Measurements from ENCODE around the gene SESN1. TPM values are rescaled to one million over a fixed set of nuclear protein-coding genes. Genes with fewer than 3 reads are reported as not detected.
A peak's percentile ranks its signal among the peaks of the same experiment; 100 is the strongest.

SESN1 gene
- total RNA-seq, 1 experiment from 2014 or later = 17.5 TPM

- H3K9me3 ChIP-seq (ENCODE audit: control insufficient read depth, low read depth, low read length) = no peaks in the 10 kb centered on the region
- H2BK5ac ChIP-seq (ENCODE audit: insufficient read length, low read length) = no peak overlapping the region
- H2BK20ac ChIP-seq (ENCODE audit: low read depth, low read length, poor library complexity, severe bottlenecking) = no peak overlapping the region
- no peaks in the 10 kb centered on the region for H3K36me3 Mint-ChIP-seq (ENCODE audit: insufficient read depth in 1 of 3, low read depth in 3 of 3)
- no peaks in the 10 kb centered on the region for H3K27me3 Mint-ChIP-seq (ENCODE audit: low read depth)
- H4K5ac ChIP-seq (ENCODE audit: insufficient read length, low read depth, low read length) = no peak overlapping the region
- H3K4me3 Mint-ChIP-seq = peak overlapping the region; percentile 82 to 89
- DNase-seq = no peak
- no CpG with 5 or more reads among the region's 19 CpGs for WGBS (ENCODE audit: extremely low coverage, insufficient read length, low lambda C conversion rate)
- no peak overlapping the region for H2BK120ac ChIP-seq (ENCODE audit: low read depth, low read length, poor library complexity, severe bottlenecking)
- H2BK12ac ChIP-seq (ENCODE audit: insufficient read length, low read depth, low read length) = no peak overlapping the region
- H3K4me1 ChIP-seq (ENCODE audit: insufficient read depth, low read length) = no peaks in the 10 kb centered on the region
- no peak overlapping the region for H2BK15ac ChIP-seq (ENCODE audit: low read depth, low read length)
- H4K8ac ChIP-seq (replicated peaks; ENCODE audit: insufficient read length, low read depth, low read length) = no peak overlapping the region
- no peak overlapping the region for H2AFZ ChIP-seq (ENCODE audit: low read length)
- H3K23ac ChIP-seq (ENCODE audit: insufficient read length, low read depth, low read length) = no peak overlapping the region
- peak overlapping the region in 2 of 3 experiments; percentile 32 to 49; a peak in 3 of 7 replicates for H3K27ac Mint-ChIP-seq
- H4K91ac ChIP-seq (ENCODE audit: insufficient read length, low read depth, low read length) = no peak overlapping the region
- H3K18ac ChIP-seq (ENCODE audit: insufficient read length, low read depth, low read length) = no peak overlapping the region
- no peaks in the 10 kb centered on the region for H3K79me1 ChIP-seq (ENCODE audit: insufficient read depth, low read depth, low read length, poor library complexity, severe bottlenecking)
- no peak overlapping the region for H3K4ac ChIP-seq (ENCODE audit: low read depth, low read length)
- H3K4me2 ChIP-seq (ENCODE audit: insufficient read depth, insufficient read length, low read length) = peak overlapping the region; percentile 99
- H3K27ac ChIP-seq (ENCODE audit: insufficient read length, low read depth, low read length) = no peak overlapping the region
- no peak overlapping the region for H3K14ac ChIP-seq (ENCODE audit: insufficient read depth, low read length)
- H3K27me3 ChIP-seq (ENCODE audit: insufficient read depth, low read length) = no peaks in the 10 kb centered on the region
- no peak overlapping the region for H2AK5ac ChIP-seq (ENCODE audit: insufficient read length, low read length)
- no peaks in the 10 kb centered on the region; a peak in 1 of 5 replicates for H3K9me3 Mint-ChIP-seq
- H3K23me2 ChIP-seq (ENCODE audit: insufficient read length, low read depth, low read length, poor library complexity, severe bottlenecking) = peaks cover 10% of the 10 kb centered on the region
- H3K4me1 Mint-ChIP-seq = peaks cover 31 to 37% of the 10 kb centered on the region in 2 experiments
- H3K79me2 ChIP-seq (ENCODE audit: insufficient read depth, low read length) = no peaks in the 10 kb centered on the region
- H3T11ph ChIP-seq (ENCODE audit: low read length) = no peak overlapping the region
- TF ChIP-seq, protein P1, sequence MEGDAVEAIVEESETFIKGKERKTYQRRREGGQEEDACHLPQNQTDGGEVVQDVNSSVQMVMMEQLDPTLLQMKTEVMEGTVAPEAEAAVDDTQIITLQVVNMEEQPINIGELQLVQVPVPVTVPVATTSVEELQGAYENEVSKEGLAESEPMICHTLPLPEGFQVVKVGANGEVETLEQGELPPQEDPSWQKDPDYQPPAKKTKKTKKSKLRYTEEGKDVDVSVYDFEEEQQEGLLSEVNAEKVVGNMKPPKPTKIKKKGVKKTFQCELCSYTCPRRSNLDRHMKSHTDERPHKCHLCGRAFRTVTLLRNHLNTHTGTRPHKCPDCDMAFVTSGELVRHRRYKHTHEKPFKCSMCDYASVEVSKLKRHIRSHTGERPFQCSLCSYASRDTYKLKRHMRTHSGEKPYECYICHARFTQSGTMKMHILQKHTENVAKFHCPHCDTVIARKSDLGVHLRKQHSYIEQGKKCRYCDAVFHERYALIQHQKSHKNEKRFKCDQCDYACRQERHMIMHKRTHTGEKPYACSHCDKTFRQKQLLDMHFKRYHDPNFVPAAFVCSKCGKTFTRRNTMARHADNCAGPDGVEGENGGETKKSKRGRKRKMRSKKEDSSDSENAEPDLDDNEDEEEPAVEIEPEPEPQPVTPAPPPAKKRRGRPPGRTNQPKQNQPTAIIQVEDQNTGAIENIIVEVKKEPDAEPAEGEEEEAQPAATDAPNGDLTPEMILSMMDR (conservative IDR thresholded peaks at IDR 0.05) = no peak
- no peak overlapping the region for H3K56ac ChIP-seq (ENCODE audit: insufficient read length, low read depth, low read length)
- peak overlapping the region; percentile 20 for H3K9ac ChIP-seq (ENCODE audit: extremely low read depth, insufficient read length, low read length)
- no peaks in the 10 kb centered on the region for H4K20me1 ChIP-seq (ENCODE audit: control insufficient read depth, insufficient read depth, insufficient read length)
Measured at GRCh38 chr6:109093732-109094415, 772 bp downstream of the SESN1 start.

Data from H9 (cell line).